AG20443 (cell line): ENCODE results near the gene MTHFD1.

ENCODE experiments used
- DNase-seq: peaks from one replicate; pipeline ENCODE4 v3.0.0; 2012; ENCODE audit warnings: low spot score, mixed read lengths

Gene MTHFD1

GRCh38 chr14:64495252-64495651 lies 107.1 kb downstream of the MTHFD1 start:
- no peak for DNase-seq

GRCh38 chr14:64496764-64497163 lies 108.6 kb downstream of the MTHFD1 start:
- no peak for DNase-seq

GRCh38 chr14:64500088-64500487 lies 111.9 kb downstream of the MTHFD1 start:
- no peak for DNase-seq

- peak; percentile 62 for DNase-seq
Measured at GRCh38 chr14:64501411-64502171, 113.4 kb downstream of the MTHFD1 start.

- no peak for DNase-seq
Measured at GRCh38 chr14:64502456-64502855, 114.3 kb downstream of the MTHFD1 start.

GRCh38 chr14:64502887-64503433 lies 114.8 kb downstream of the MTHFD1 start:
- DNase-seq = peak; percentile 22

GRCh38 chr14:64503434-64504309 lies 115.5 kb downstream of the MTHFD1 start, which contains the start of gene ZBTB25:
Gene ZBTB25 (minus strand): TSS chr14:64503838. CDS start chr14:64490533, 13,305 bp downstream.
- DNase-seq = peak; percentile 94

- DNase-seq = peak; percentile 84
Measured at GRCh38 chr14:64504310-64504896, 116.2 kb downstream of the MTHFD1 start, which contains the start of gene ZBTB1. Gene ZBTB1 (plus strand): TSS chr14:64504770. CDS start chr14:64521505, 16,735 bp downstream.

- DNase-seq = peak; percentile 86
Measured at GRCh38 chr14:64504897-64505794, 117.0 kb downstream of the MTHFD1 start.

GRCh38 chr14:64506721-64507120 lies 118.6 kb downstream of the MTHFD1 start:
- DNase-seq = no peak

GRCh38 chr14:64507376-64508156 lies 119.4 kb downstream of the MTHFD1 start:
- no peak for DNase-seq

- DNase-seq = no peak
Measured at GRCh38 chr14:64508215-64508776, 120.1 kb downstream of the MTHFD1 start.

GRCh38 chr14:64509036-64509435 lies 120.9 kb downstream of the MTHFD1 start:
- no peak for DNase-seq
